D721Med (cell line): Measurements from ENCODE around the gene NOS1AP.
A peak's percentile ranks its signal among the peaks of the same experiment; 100 is the strongest.

ENCODE experiments used
- DNase-seq: peaks from one replicate; pipeline ENCODE4 v3.0.0; 2011; ENCODE audit warnings: low spot score; ENCODE audit not compliant: insufficient read length
- FAIRE-seq: peaks from 2 replicates; lab custom pipeline; 2011; peaks lifted over from hg19 to GRCh38; lab: Jason Lieb, UNC
- TF ChIP-seq, protein P1 (sequence below): IDR thresholded peaks from 2 replicates; pipeline ENCODE4 v1.5.1; 2012; ENCODE audit warnings: mild to moderate bottlenecking, control low read depth; ENCODE audit not compliant: insufficient read depth; ENCODE audit errors: missing control alignments

NOS1AP gene

DNA sequence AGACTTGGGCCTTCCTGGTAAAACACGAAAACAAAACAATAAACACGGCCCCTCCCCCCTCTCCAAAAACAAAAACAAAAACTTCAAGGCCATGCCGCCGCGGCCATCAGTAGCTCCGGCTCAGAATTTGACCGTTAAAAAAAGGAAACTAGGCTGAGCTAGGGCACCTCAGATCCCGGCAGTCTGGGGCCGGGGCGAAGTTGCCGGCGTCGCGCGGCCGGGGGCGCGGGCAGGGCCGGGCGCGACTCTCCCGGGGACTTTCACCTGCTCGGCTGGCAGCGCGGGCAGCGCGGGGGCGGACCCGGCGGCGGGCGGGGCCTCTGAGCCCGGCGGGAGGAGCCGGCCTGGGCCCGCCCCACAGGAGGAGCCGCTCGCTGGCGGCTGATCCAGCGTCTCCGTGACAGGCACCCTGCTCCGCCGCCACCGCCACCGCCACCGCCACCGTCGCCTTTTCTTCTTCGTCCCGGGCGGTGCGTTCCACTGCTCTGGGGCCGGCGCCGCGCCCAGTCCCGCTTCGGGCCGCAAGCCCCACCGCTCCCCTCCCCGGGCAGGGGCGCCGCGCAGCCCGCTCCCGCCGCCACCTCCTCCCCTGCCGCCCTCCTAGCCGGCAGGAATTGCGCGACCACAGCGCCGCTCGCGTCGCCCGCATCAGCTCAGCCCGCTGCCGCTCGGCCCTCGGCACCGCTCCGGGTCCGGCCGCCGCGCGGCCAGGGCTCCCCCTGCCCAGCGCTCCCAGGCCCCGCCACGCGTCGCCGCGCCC is at the start of gene NOS1AP:
NOS1AP (plus strand) TSS at position 358 of the 760 bp plus-strand sequence. CDS start 487 bp downstream, outside the sequence.
- TF ChIP-seq, protein P1, sequence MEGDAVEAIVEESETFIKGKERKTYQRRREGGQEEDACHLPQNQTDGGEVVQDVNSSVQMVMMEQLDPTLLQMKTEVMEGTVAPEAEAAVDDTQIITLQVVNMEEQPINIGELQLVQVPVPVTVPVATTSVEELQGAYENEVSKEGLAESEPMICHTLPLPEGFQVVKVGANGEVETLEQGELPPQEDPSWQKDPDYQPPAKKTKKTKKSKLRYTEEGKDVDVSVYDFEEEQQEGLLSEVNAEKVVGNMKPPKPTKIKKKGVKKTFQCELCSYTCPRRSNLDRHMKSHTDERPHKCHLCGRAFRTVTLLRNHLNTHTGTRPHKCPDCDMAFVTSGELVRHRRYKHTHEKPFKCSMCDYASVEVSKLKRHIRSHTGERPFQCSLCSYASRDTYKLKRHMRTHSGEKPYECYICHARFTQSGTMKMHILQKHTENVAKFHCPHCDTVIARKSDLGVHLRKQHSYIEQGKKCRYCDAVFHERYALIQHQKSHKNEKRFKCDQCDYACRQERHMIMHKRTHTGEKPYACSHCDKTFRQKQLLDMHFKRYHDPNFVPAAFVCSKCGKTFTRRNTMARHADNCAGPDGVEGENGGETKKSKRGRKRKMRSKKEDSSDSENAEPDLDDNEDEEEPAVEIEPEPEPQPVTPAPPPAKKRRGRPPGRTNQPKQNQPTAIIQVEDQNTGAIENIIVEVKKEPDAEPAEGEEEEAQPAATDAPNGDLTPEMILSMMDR, result peak; percentile 8
- DNase-seq, result peak; percentile 78
- FAIRE-seq, result no peak

DNA sequence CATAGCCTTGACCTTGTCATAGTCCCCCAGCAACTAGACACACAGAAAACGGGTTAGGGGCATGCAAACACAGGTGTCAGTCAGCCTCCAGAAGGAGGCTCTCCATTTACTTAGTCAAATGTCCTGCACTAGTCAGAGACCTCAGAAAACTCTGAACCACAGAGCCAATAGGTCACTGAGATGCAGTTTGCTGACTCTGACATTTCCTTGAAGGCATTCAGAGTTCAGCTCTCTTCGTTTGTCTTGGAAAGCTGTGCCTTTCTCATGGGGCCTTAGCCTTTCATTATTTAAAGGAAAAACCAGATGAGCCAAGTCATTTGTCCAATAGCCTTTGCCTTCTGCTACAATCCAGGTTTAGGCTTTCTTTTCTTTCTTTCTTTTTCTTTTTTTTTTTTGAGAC is 49.3 kb upstream of the NOS1AP start:
- TF ChIP-seq, protein P1, result no peak
- FAIRE-seq (no peak), DNase-seq (no peak)

DNA sequence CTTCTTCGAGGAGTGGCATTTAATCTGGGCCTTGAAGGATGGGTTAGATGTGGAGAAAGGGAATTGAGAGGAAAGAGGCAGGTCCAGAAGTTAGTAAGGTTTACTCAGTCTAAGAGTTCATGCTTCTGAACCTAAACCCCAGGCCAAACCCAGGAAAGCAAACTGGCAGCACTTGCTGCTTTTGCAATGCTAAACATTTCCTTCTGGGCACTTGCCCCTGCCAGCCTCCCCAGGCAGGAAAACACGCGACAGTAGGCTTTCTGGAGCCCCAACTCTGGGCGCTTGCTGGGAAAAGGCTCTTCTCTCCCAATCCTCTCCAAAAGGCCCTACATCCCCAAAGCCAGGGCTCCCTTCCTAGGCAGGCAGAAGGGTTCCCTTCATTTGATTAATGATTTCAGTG is 48.4 kb upstream of the NOS1AP start:
- TF ChIP-seq, protein P1, result no peak
- DNase-seq, result no peak
- FAIRE-seq, result no peak

DNA sequence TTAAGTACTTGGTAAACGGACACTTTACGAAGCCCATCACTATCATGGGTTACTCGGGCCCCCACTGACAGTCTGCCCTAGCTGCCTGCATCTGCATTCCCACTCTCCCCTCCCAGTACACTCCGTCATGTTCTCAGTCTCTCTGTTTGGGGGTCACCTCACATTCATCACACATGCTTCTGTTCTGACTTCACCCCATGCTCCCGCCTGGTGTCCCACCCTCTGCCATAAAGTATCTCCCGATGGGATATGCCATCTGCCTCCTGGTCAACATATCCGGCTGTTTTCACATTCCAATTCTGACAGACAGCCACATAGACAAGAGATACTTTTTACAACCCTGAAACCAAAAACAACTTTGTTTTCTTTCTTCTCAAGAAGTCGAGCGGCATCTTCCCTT is 46.9 kb upstream of the NOS1AP start:
- DNase-seq, result no peak
- no peak for FAIRE-seq
- TF ChIP-seq, protein P1, result no peak

DNA sequence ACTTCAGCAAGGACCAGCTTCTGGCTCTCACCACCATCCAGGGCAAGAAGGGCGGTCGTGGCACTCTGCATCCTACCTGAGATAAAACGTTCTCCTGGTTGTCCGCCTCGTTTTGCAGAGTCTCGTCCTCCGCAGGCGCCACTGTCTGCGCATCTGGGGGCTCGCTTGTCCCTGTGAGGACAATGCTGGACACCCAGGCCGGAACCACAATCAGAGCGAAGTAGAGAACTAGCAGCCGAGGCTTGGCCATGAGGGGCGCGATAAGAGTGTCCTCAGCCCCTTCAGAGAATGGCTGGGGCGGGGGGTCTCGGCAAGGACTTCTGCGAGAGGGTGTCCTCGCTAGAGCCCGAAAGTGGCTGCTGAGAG is 46.3 kb upstream of the NOS1AP start:
- TF ChIP-seq, protein P1, result no peak
- no peak for DNase-seq
- no peak for FAIRE-seq

DNA sequence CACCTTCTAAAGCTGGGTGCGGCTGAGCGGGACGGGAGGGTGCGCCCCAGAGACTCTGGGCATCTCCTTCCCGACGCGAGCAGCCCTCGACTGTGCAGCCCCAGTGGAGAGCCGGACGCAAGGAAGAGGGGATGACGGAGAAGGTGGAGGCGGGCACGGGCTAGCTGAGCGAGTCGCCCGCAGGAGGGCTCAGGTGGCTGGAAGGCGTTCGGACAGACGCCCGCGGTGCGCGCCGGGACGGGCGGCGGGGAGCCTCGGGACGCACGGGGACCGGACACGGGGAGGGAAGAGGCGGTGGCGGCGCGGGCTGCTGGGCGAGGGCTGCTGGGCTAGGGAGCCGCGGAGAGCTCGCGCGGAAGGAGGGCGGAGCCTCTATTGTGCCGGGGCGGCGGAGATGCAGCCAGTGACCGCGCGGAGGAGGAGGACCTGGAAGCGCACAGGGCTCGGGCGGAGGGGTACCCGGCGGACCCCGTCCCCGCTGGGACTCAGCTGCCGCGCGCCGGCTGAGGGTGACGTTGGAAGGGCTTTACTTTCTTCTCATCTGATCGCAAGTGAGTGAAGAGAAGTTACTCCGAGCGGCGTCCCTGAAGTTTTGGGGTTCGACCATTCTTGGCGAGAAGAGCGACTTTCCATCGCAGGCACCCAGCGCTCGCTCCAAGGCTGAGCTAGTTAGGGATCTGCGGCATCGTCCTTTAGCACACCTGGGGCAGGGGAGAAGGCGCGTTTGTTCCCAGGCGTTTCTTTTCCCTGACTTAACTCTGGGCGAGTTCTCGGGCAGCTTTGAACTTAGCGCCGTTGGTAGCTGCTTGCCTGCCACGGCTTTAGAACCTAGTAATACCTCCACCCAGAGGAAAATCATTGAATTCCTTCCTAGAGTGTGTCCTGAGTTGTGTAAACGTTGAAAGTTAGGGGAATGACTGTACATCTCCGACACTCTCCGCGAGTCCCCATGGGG is 45.7 kb upstream of the NOS1AP start, which contains the start of gene OLFML2B:
OLFML2B (minus strand) TSS at position 323 of the 955 bp plus-strand sequence. CDS start 439 bp downstream, outside the sequence.
- DNase-seq (peak; percentile 74), FAIRE-seq (no peak)
- TF ChIP-seq, protein P1, result peak; percentile 22
